ENCODE data around the gene CYBA.

The CYBA gene

GRCh38 chr16:88635671-88636319 is 15.1 kb downstream of the CYBA start:
- TF ChIP-seq CTCF (IDR thresholded peaks at IDR 0.05; ENCODE audit: low read depth, low read length): no peak
- no peak for DNase-seq (ENCODE audit: low read depth, low spot score)
- no peak overlapping the region for H3K4me3 ChIP-seq (ENCODE audit: low read depth, low read length)
- in situ Hi-C loops (cut with HindIII; ENCODE audit: low sequenced_read_pairs): no loop called here

- in situ Hi-C loops (cut with HindIII; ENCODE audit: low sequenced_read_pairs): no loop called here
- no peak for DNase-seq (ENCODE audit: low read depth, low spot score)
- TF ChIP-seq CTCF (IDR thresholded peaks at IDR 0.05; ENCODE audit: low read depth, low read length): no peak
- peak overlapping the region; percentile 21 for H3K4me3 ChIP-seq (ENCODE audit: low read depth, low read length)
These were observed 15.7 kb downstream of the CYBA start for GRCh38 chr16:88634994-88635670.

- no peak for DNase-seq (ENCODE audit: low read depth, low spot score)
- no peak for TF ChIP-seq CTCF (IDR thresholded peaks at IDR 0.05; ENCODE audit: low read depth, low read length)
- in situ Hi-C loops (cut with HindIII; ENCODE audit: low sequenced_read_pairs): no loop called here
- peak overlapping the region; percentile 21 for H3K4me3 ChIP-seq (ENCODE audit: low read depth, low read length)
These were observed 16.5 kb downstream of the CYBA start for GRCh38 chr16:88634141-88634993.

GRCh38 chr16:88633684-88634140 is 17.1 kb downstream of the CYBA start:
- H3K4me3 ChIP-seq (ENCODE audit: low read depth, low read length): no peak overlapping the region
- DNase-seq (ENCODE audit: low read depth, low spot score): no peak

GRCh38 chr16:88632587-88632930 is 18.3 kb downstream of the CYBA start:
- no peak overlapping the region for H3K4me3 ChIP-seq (ENCODE audit: low read depth, low read length)
- no peak for DNase-seq (ENCODE audit: low read depth, low spot score)
- in situ Hi-C loops (cut with HindIII; ENCODE audit: low sequenced_read_pairs): no loop called here
- TF ChIP-seq CTCF (IDR thresholded peaks at IDR 0.05; ENCODE audit: low read depth, low read length): no peak

More at GRCh38 chr16:88633684-88634140, 17.1 kb downstream of the CYBA start:
- TF ChIP-seq CTCF (IDR thresholded peaks at IDR 0.05; ENCODE audit: low read depth, low read length): peak; percentile 45
- in situ Hi-C loops (cut with HindIII; ENCODE audit: low sequenced_read_pairs): no loop called here

- in situ Hi-C loops (cut with HindIII; ENCODE audit: low sequenced_read_pairs): no loop called here
- no peak overlapping the region for H3K4me3 ChIP-seq (ENCODE audit: low read depth, low read length)
- DNase-seq (ENCODE audit: low read depth, low spot score): no peak
- no peak for TF ChIP-seq CTCF (IDR thresholded peaks at IDR 0.05; ENCODE audit: low read depth, low read length)
These were observed 18.8 kb downstream of the CYBA start for GRCh38 chr16:88631920-88632586.

Data from astrocyte of the spinal cord (primary cell).